HG02678 (cell line): ENCODE data around the gene DNMT3L.
"Not testable (repeated sequence)": the region's sequence is repeated elsewhere in the genome, so short reads cannot be mapped to it uniquely, and the experiment has no call there.

Experiments
- ATAC-seq: cut with Tn5 transposase; IDR thresholded peaks from one replicate; pipeline ENCODE4 v1.9.1; 2021; ENCODE audit warnings: mild to moderate bottlenecking, moderate library complexity; ENCODE audit not compliant: unreplicated experiment

The DNMT3L gene

GRCh38 chr21:44295163-44295573, 33.5 kb upstream of the DNMT3L start:
- no peak for ATAC-seq

GRCh38 chr21:44294391-44295162, 32.9 kb upstream of the DNMT3L start:
- ATAC-seq: no peak

GRCh38 chr21:44293551-44294231, 32.0 kb upstream of the DNMT3L start:
- ATAC-seq: no peak

- ATAC-seq: no peak
These were observed 31.1 kb upstream of the DNMT3L start for GRCh38 chr21:44292812-44293195.

GRCh38 chr21:44291936-44292811, 30.5 kb upstream of the DNMT3L start:
- no peak for ATAC-seq

GRCh38 chr21:44291078-44291935, 29.6 kb upstream of the DNMT3L start:
- no peak for ATAC-seq

- ATAC-seq: no peak
These were observed 28.8 kb upstream of the DNMT3L start for GRCh38 chr21:44290327-44291077.

GRCh38 chr21:44289381-44290010, 27.8 kb upstream of the DNMT3L start:
- no peak for ATAC-seq

- no peak for ATAC-seq
These were observed 26.8 kb upstream of the DNMT3L start for GRCh38 chr21:44288251-44289110.

GRCh38 chr21:44286716-44287632, 25.3 kb upstream of the DNMT3L start:
- no peak for ATAC-seq

- ATAC-seq: no peak
These were observed 24.5 kb upstream of the DNMT3L start for GRCh38 chr21:44286086-44286715.

- ATAC-seq: no peak
These were observed 23.7 kb upstream of the DNMT3L start, which contains the start of gene AIRE for GRCh38 chr21:44285138-44285992. TSS of gene AIRE (plus strand) at chr21:44285876. CDS start at chr21:44286007, 131 bp downstream.

- no peak for ATAC-seq
These were observed 22.3 kb upstream of the DNMT3L start for GRCh38 chr21:44283948-44284347.

GRCh38 chr21:44283211-44283785, 21.6 kb upstream of the DNMT3L start:
- ATAC-seq: not testable (repeated sequence)

- ATAC-seq: no peak
These were observed 20.7 kb upstream of the DNMT3L start for GRCh38 chr21:44282370-44282769.
